PC-9 (cell line): Measurements from ENCODE around the gene LAMC3. TPM values are rescaled to one million over a fixed set of nuclear protein-coding genes. Genes with fewer than 3 reads are reported as not detected.

ENCODE experiments used
- BruUV-seq: library from RNA; stranded (reverse); fragments of 400-500 nt; replicated peaks from 2 replicates; lab custom pipeline; 2021; lab: Mats Ljungman, UMichigan
- CTCF ChIA-PET: fragments of 300-600 bp; sonication (Branson Sonifier 250); formaldehyde crosslinking; loops from one replicate; lab custom pipeline; 2022; ENCODE audit warnings: antibody characterized with exemption; lab: Charles Lee
- POLR2A ChIA-PET: fragments of 300-600 bp; sonication (Branson Sonifier 250); formaldehyde crosslinking; loops from one replicate; lab custom pipeline; 2022; ENCODE audit warnings: antibody characterized with exemption; ENCODE audit not compliant: unreplicated experiment; lab: Charles Lee
- DNase-seq, 2 experiments: peaks; one replicate each; pipeline versions ENCODE4 v3.0.0 to v3.0.0-alpha.2; 2015 to 2022; ENCODE audit warnings: mixed read lengths in 1 of 2
- H2AFZ ChIP-seq: fragments of 200-600 bp; sonication (generic); 2 replicates; pipeline ENCODE4 v1.8.1; 2017; ENCODE audit warnings: antibody characterized with exemption
- H3F3A ChIP-seq: fragments of 200-600 bp; sonication (generic); 2 replicates; pipeline ENCODE4 v1.8.1; 2017; ENCODE audit warnings: antibody characterized with exemption, mild to moderate bottlenecking, low read depth; ENCODE audit not compliant: insufficient read depth
- H3K27ac ChIP-seq: fragments of 200-600 bp; sonication (generic); 2 replicates; pipeline ENCODE4 v1.6.1; 2016; ENCODE audit warnings: mixed run types
- H3K27me3 ChIP-seq: fragments of 200-600 bp; sonication (generic); 2 replicates; pipeline ENCODE4 v1.6.1; 2016; ENCODE audit warnings: low read depth, mixed run types; ENCODE audit not compliant: insufficient read depth
- H3K36me3 ChIP-seq: fragments of 200-600 bp; sonication (generic); 2 replicates; pipeline ENCODE4 v1.6.1; 2016; ENCODE audit warnings: low read depth, mixed run types
- H3K4me1 ChIP-seq: fragments of 200-600 bp; sonication (generic); replicated peaks from 2 replicates; pipeline ENCODE4 v1.6.1; 2016; ENCODE audit warnings: mixed run types; ENCODE audit not compliant: insufficient read depth
- H3K4me2 ChIP-seq: fragments of 200-600 bp; sonication (generic); 2 replicates; pipeline ENCODE4 v1.6.1; 2017; ENCODE audit warnings: mixed run types
- H3K4me3 ChIP-seq: fragments of 200-600 bp; sonication (generic); 2 replicates; pipeline ENCODE4 v1.6.1; 2016; ENCODE audit warnings: mixed run types
- H3K79me2 ChIP-seq: fragments of 200-600 bp; sonication (generic); 2 replicates; pipeline ENCODE4 v1.6.1; 2017; ENCODE audit warnings: low read depth, mixed run types
- H3K9me2 ChIP-seq: fragments of 200-600 bp; sonication (generic); 2 replicates; pipeline ENCODE4 v1.8.1; 2017; ENCODE audit warnings: mild to moderate bottlenecking; ENCODE audit not compliant: insufficient read depth
- H3K9me3 ChIP-seq: fragments of 200-600 bp; sonication (generic); 2 replicates; pipeline ENCODE4 v1.8.1; 2016; ENCODE audit warnings: low read depth; ENCODE audit not compliant: insufficient read depth
- H4K20me1 ChIP-seq: fragments of 200-600 bp; sonication (generic); 2 replicates; pipeline ENCODE4 v1.8.1; 2017; ENCODE audit not compliant: insufficient read depth
- CTCF ChIP-seq: fragments of 200-600 bp; sonication (generic); conservative IDR thresholded peaks from 2 replicates; pipeline ENCODE4 v1.6.1; 2017; ENCODE audit warnings: mixed run types, antibody characterized with exemption, mild to moderate bottlenecking, moderate library complexity
- EZH2 ChIP-seq: fragments of 200-600 bp; sonication (generic); IDR thresholded peaks from 2 replicates; pipeline ENCODE4 v1.8.0; 2017; ENCODE audit warnings: antibody characterized with exemption, low read depth
- intact Hi-C: fragments of 100-400 bp; cut with micrococcal nuclease; formaldehyde crosslinking; loops from one replicate; pipeline ENCODE4 v1.10.0; 2022; ENCODE audit not compliant: unreplicated experiment
- total RNA-seq: library from RNA; stranded (reverse); gene quantifications from 2 replicates; pipeline ENCODE4 v1.2.3, GENCODE V29; 2021

LAMC3 gene
- total RNA-seq, 1 experiment from 2014 or later, result 0.41 TPM

DNA sequence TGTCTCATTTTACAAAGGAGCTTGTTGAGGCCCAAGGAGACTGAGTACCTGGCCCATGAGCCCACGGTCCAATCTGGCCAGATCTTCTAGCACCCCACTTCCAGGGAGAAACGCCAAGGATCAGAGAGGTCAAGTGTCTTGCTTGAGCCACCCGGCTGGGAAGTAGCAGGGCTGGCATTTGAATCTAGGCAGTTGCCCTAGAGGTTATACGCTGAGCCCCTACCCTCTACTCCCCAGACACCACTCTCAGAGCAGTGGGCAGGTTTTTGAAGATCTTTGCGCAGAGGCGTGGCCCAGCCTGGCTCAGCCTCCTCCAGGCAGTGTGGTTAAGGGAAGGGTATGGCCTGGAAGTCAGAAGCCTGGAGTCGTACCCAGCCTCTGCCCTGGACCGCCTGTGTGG is 110.6 kb downstream of the LAMC3 start:
- no peak for DNase-seq
- no peak overlapping the region for H3K27ac ChIP-seq
- no peak overlapping the region for H2AFZ ChIP-seq
- ChIA-PET CTCF (interaction anchor here (0.7 kb wide), 1 partner anchor 306 kb away, joined by 5 read pairs; no protein-coding TSS in a partner anchor), POLR2A (no interaction called here)
- no peaks in the 10 kb centered on the region; the same call in 1 of the 2 replicates for H3K36me3 ChIP-seq
- no peaks in the 10 kb centered on the region for H4K20me1 ChIP-seq
- H3K27me3 ChIP-seq, result no peaks in the 10 kb centered on the region
- TF ChIP-seq EZH2 (no peak), CTCF (no peak)
- no peak overlapping the region for H3K4me3 ChIP-seq
- H3K9me2 ChIP-seq, result no peaks in the 10 kb centered on the region
- no peak overlapping the region for H3K4me2 ChIP-seq
- H3K4me1 ChIP-seq, result 0 out of 2 replicates have a peak, but pooled peaks cover 6% of the 10 kb centered on the region
- intact Hi-C loops, result no loop called here
- H3K9me3 ChIP-seq, result no peaks in the 10 kb centered on the region
- peaks cover 13% of the 10 kb centered on the region; the same call in 1 of the 2 replicates for H3F3A ChIP-seq
- BruUV-seq, result no TSS peak
- no peaks in the 10 kb centered on the region for H3K79me2 ChIP-seq

DNA sequence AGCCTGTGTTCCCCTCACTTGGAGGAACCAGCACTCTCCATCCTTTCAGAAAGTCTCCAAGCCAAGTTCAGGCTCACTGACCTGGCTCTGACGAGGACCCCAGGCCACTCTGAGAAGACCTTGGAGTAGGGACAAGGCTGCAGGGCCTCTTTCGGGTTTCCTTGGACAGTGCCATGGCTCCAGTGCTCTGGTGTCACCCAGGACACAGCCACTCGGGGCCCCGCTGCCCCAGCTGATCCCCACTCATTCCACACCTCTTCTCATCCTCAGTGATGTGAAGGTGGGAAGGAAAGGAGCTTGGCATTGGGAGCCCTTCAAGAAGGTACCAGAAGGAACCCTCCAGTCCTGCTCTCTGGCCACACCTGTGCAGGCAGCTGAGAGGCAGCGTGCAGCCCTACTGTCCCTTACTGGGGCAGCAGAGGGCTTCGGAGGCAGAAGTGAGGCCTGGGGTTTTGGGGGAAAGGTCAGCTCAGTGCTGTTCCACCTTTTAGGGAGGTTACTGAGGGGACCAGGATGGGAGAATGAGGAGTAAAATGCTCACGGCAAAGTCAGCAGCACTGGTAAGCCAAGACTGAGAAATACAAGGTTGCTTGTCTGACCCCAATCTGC is 111.8 kb downstream of the LAMC3 start:
- peaks cover 18% of the 10 kb centered on the region; the same call in 1 of the 2 replicates for H3F3A ChIP-seq
- no peak overlapping the region for H2AFZ ChIP-seq
- BruUV-seq, result no TSS peak
- H3K4me2 ChIP-seq, result no peak overlapping the region
- no peak for DNase-seq
- H3K27me3 ChIP-seq, result no peaks in the 10 kb centered on the region
- no peaks in the 10 kb centered on the region; the same call in 1 of the 2 replicates for H3K36me3 ChIP-seq
- H3K9me2 ChIP-seq, result no peaks in the 10 kb centered on the region
- H4K20me1 ChIP-seq, result no peaks in the 10 kb centered on the region
- ChIA-PET CTCF (no interaction called here), POLR2A (no interaction called here)
- H3K79me2 ChIP-seq, result peaks cover 3% of the 10 kb centered on the region
- H3K4me3 ChIP-seq, result no peak overlapping the region
- intact Hi-C loops, result no loop called here
- TF ChIP-seq EZH2, result no peak
- no peak for TF ChIP-seq CTCF
- H3K9me3 ChIP-seq, result no peaks in the 10 kb centered on the region
- 0 out of 2 replicates have a peak, but pooled peaks cover 6% of the 10 kb centered on the region for H3K4me1 ChIP-seq
- no peak overlapping the region for H3K27ac ChIP-seq

- no peak overlapping the region for H2AFZ ChIP-seq
- ChIA-PET POLR2A (no interaction called here), CTCF (no interaction called here)
- BruUV-seq, result no TSS peak
- TF ChIP-seq EZH2 (no peak), CTCF (no peak)
- 0 out of 2 replicates have a peak, but pooled peaks cover 6% of the 10 kb centered on the region for H3K4me1 ChIP-seq
- intact Hi-C loops, result no loop called here
- H3K36me3 ChIP-seq, result no peaks in the 10 kb centered on the region; the same call in 1 of the 2 replicates
- no peak overlapping the region for H3K4me3 ChIP-seq
- no peaks in the 10 kb centered on the region for H4K20me1 ChIP-seq
- no peak for DNase-seq
- H3K79me2 ChIP-seq, result peaks cover 9% of the 10 kb centered on the region
- no peaks in the 10 kb centered on the region for H3K27me3 ChIP-seq
- H3K9me3 ChIP-seq, result no peaks in the 10 kb centered on the region
- H3K9me2 ChIP-seq, result no peaks in the 10 kb centered on the region
- H3F3A ChIP-seq, result peaks cover 18% of the 10 kb centered on the region; the same call in 1 of the 2 replicates
- H3K4me2 ChIP-seq, result no peak overlapping the region
- no peak overlapping the region for H3K27ac ChIP-seq
Measured at GRCh38 chr9:131121346-131121745, 112.4 kb downstream of the LAMC3 start.
